HG03135 (cell line): Measurements from ENCODE around the gene TPCN1.

Source experiments
- ATAC-seq: cut with Tn5 transposase; IDR thresholded peaks from one replicate; pipeline ENCODE4 v1.9.1; 2021; ENCODE audit warnings: mild to moderate bottlenecking, moderate library complexity; ENCODE audit not compliant: unreplicated experiment

TPCN1 gene

GRCh38 chr12:113257564-113257963, 36.3 kb downstream of the TPCN1 start:
- ATAC-seq: no peak

- no peak for ATAC-seq
Measured at GRCh38 chr12:113260127-113260526, 38.9 kb downstream of the TPCN1 start.

DNA sequence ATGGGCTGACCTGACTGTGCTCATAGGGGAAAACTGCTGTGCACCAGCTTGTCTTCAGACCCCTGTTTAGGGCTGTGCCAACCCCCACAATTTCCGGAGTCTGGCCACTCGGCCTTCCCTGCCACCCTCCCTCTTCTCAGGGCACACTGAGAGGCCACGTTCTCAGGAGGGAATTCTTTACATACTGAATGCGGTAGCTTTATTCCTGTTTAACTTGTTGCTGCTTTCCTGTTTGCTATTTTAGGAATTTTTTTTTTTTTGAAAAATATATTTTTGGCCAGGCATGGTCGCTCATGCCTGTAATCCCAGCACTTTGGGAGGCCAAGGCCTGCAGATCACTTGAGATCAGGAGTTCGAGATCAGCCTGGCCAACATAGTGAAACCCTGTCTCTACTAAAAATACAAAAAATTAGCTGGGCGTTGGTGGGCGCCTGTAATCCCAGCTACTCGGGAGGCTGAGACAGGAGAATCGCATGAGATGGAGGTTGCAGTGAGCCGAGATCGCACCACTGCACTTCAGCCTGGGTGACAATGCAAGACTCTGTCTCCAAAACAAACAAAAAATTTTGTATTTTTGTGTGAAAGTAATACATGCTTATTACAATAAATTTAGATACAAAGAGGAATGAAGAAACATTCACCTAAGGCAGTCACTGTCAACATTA, 39.5 kb downstream of the TPCN1 start:
- no peak for ATAC-seq

- no peak for ATAC-seq
Measured at GRCh38 chr12:113261847-113262470, 40.7 kb downstream of the TPCN1 start.

- ATAC-seq: no peak
Measured at GRCh38 chr12:113262710-113263109, 41.4 kb downstream of the TPCN1 start.

DNA sequence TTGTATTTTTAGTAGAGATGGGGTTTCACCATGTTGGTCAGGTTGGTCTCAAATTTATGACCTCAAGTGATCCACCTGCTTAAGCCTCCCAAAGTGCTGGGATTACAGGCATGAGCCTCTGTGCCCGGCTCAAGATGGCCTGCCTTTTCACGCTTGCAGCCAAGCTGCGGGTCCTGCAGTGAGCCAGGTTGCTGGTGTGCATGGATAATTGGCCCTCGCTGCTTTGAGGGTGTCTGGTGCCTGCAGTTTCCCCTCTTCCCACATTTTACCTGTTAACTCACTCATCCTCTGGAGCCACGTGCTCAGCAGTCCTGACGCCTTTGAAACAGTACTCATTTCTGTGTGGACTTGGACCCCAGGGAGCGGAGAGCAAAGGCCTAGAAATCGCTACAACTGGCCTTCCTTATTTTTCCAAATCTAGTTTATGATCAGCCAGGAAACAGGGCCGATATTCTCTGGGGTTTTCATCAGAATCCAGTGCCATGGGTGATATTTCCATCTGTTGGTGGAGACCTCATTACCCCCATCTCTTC, 42.2 kb downstream of the TPCN1 start:
- ATAC-seq: no peak

DNA sequence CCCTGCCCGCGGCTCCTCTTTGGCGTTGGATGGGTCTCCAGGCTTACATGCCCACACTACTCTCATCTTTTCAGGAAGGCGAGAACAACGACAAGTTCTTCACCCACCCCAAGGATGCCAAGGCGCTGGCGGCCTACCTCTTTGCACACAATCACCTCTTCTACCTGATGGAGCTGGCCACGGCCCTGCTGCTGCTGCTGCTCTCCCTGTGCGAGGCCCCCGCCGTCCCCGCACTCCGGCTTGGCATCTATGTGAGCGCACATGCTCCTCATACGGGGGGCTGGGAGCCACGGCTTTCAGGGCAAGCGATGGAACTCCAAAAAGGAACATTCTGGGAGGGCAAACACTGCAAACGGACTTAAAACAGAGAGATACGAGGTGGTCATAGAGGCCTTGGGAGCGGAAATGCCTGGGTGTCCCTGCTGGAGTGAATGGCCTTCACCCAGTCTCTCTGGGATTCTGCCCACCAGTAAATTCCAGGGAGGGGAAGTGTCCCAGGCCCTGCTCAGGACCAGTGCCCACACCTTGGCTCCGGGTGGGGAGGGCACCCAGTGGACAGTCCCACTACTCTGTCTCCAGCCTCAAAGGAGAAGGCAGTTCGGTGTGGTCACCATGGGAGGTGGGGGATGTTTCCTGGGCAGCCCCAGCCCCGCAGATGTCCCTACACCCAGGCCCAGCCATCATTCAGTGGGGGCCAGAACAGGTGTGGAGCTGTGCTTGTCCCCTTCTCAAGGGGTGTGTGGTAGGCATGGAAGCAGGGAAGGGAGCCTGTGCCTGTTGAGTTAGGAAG, 45.0 kb downstream of the TPCN1 start:
- no peak for ATAC-seq

DNA sequence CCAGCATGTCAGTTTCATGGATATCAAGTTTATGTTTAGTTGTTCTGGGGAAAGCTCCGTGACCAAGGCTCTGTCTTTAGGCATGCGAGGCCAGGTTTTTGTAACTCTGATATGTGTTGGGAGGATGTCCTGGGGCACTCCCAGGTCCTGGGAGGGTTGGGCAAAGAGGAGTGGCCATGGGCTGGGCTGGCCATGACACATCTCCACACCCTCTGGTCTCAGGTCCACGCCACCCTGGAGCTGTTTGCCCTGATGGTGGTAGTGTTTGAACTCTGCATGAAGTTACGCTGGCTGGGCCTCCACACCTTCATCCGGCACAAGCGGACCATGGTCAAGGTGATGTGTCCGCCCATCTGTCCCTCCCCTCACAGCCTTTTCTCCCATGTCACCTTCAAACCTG, 46.4 kb downstream of the TPCN1 start:
- ATAC-seq: no peak

- ATAC-seq: no peak
Measured at GRCh38 chr12:113268136-113268535, 46.9 kb downstream of the TPCN1 start.

DNA sequence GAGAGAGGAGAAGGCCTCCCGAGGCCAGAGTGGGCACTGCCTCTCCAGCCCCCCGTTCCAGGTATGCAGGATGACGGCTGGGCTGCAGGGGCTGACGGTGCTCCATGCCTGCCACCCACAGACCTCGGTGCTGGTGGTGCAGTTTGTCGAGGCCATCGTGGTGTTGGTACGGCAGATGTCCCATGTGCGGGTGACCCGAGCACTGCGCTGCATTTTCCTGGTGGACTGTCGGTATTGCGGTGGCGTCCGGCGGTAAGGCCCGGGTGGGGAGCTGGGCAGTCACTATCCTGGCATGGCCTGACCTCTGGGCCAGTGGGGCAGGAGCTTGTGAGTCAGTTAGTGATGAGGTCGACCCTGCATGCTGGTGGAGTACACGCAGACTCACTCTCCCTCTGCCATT, 47.4 kb downstream of the TPCN1 start:
- ATAC-seq: no peak

DNA sequence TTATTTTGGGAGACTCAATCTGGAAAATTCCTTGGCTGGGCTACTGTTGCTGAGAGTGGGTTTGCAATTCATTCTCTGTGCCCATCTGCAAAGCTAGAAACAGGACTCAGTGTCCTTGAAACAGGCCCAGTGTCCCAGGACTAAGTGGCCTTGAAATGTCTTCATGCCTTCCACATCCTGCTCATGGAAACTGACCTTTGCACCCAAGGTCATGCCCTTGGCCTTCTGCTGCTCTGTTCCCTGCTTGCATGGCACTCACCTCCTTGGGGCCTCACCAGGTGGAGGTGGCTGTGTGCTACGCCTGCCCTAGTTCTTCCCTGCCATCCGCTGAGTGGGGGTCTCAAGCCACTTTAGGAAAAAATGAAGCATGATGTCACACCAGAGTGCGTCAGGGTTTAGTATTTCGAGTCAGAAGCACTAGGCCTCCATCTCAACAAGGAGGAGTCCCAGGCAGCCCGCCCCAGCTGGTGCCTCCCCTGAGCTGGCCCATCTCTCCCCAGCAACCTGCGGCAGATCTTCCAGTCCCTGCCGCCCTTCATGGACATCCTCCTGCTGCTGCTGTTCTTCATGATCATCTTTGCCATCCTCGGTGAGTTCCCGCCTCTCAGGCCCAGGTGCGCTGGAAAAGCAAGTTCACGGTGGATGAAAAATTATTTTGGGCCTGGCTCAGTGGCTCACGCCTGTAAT, 48.1 kb downstream of the TPCN1 start:
- ATAC-seq: no peak

DNA sequence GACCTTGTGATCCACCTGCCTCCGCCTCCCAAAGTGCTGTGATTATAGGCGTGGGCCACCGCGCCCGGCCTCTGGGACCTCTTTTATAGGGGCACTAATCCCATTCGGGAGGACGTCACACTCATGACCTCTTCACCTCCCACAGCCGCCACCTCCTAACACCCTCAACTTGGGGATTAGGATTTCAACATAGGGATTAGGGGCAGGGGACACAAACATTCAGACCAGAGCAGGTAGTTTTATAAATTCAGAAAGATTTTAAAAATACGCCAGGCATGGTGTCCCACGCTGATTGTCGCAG, 49.4 kb downstream of the TPCN1 start:
- ATAC-seq: no peak

GRCh38 chr12:113271466-113271852, 50.2 kb downstream of the TPCN1 start:
- no peak for ATAC-seq

GRCh38 chr12:113271853-113272561, 50.7 kb downstream of the TPCN1 start:
- no peak for ATAC-seq

- no peak for ATAC-seq
Measured at GRCh38 chr12:113273053-113273725, 51.9 kb downstream of the TPCN1 start.

DNA sequence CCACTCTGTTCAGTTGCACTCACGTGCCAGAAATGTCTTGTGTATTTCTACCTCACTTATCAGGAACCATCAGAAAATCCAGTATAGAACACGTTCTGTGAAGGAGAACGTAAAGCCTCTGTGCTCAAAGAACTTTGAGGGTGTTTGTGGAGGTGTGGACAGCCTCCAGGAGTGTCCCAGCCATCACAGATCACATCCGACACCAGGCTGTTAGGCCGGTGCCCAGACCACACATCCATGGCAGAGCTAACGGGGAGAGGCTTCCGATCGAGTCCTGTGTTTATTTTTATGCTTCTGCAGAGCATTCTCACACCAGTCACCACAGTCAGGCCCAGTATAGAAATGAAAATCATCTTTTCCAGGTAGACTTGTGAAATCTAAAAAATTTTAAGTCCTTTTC, 53.6 kb downstream of the TPCN1 start:
- no peak for ATAC-seq

- ATAC-seq: no peak
Measured at GRCh38 chr12:113276306-113276705, 55.0 kb downstream of the TPCN1 start.

DNA sequence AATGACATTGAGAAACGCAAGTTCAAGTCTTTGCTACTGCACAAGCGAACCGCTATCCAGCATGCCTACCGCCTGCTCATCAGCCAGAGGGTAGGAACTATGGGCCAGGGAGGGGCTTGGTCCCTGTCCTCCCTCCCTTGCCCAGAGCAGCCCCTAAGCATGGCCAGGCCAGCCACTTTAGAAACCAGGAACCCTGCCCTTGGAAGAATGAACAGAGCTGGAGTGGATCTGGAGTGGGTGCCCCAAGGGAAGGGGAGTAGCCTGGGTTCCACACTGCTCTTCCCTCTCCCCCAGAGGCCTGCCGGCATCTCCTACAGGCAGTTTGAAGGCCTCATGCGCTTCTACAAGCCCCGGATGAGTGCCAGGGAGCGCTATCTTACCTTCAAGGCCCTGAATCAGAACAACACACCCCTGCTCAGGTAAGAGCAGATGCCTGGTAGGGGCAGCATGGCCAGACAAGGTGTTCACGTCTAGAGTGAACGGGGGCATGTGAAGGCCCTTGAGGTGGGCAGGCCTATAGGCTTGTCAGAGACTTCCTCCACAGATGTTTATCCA, 55.8 kb downstream of the TPCN1 start:
- no peak for ATAC-seq

DNA sequence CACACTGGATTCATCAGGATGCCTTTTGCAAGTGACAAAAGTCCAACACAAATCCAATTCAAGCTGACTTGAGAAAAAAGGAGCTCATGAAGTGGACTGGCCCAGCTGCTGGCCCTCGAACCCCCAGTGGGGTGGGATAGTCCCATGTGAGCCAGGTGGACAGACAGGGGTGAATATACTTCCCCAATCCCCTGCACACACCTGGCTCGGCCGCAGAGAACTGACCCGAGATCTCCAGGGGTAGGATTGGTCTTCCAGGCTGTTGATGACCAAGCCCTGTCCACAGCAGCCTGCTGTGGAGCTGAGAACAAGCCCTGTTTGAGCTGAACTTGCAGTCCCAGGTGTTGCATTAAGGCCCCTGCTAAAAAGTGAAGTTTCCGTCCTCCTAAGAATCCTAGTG, 56.2 kb downstream of the TPCN1 start:
- ATAC-seq: no peak

DNA sequence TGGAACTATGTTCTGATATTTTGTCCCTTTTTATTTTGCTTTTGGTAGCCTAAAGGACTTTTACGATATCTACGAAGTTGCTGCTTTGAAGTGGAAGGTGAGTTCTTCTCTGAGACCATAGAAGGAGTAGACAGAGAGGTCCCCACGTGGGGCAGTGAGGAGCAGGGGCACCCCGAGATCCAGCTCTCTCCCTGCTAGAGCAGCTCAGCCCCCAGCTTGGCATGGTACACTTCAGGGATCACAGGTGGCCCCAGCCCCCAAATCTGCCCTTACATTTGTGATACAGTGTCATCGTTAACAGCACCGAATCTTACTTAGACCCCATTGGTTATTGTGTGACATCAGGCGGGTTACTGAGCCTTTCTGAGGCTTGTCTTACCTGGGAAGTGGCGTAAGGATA, 56.9 kb downstream of the TPCN1 start:
- no peak for ATAC-seq
